Measurements from ENCODE around the gene NRAS.

The NRAS gene

DNA sequence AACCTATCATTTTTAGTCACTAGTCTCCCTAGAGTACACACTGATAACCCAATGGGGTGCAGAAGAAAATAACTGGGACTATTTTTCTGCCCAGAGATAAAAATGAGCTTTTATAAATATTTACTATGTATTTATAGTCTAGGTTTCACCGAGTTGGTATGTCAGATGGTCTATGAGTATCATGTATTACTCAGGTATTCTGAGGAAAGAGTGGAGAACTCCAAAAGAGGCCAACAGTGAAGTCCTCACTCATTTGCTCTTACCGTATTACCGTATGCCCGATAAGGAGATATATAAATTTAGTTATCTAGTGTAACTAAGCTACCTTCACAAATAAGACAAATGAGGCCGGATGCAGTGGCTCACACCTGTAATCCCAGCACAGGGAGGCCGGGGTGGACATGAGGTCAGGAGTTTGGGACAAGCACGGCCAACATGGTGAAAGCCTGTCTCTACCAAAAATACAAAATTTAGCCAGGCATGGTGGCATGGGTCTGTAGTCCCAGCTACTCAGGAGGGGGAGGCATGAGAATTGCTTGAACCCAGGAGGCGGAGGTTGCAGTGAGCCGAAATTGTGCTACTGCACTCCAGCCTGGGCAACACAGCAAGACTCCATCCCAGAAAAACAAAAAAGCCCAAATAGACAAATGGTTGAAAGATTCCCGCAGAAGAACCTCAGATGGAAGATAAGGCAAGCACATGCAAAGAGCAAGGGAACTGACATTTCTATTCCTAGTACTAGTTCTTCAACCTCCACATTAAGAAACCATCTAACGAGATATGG lies 25.6 kb upstream of the NRAS start:
- TF ChIP-seq, protein P1, sequence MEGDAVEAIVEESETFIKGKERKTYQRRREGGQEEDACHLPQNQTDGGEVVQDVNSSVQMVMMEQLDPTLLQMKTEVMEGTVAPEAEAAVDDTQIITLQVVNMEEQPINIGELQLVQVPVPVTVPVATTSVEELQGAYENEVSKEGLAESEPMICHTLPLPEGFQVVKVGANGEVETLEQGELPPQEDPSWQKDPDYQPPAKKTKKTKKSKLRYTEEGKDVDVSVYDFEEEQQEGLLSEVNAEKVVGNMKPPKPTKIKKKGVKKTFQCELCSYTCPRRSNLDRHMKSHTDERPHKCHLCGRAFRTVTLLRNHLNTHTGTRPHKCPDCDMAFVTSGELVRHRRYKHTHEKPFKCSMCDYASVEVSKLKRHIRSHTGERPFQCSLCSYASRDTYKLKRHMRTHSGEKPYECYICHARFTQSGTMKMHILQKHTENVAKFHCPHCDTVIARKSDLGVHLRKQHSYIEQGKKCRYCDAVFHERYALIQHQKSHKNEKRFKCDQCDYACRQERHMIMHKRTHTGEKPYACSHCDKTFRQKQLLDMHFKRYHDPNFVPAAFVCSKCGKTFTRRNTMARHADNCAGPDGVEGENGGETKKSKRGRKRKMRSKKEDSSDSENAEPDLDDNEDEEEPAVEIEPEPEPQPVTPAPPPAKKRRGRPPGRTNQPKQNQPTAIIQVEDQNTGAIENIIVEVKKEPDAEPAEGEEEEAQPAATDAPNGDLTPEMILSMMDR (conservative IDR thresholded peaks at IDR 0.05; ENCODE audit: low read length): no peak
- H3K4me3 ChIP-seq (ENCODE audit: low read length): no peak overlapping the region
- DNase-seq (ENCODE audit: low read depth): no peak

DNA sequence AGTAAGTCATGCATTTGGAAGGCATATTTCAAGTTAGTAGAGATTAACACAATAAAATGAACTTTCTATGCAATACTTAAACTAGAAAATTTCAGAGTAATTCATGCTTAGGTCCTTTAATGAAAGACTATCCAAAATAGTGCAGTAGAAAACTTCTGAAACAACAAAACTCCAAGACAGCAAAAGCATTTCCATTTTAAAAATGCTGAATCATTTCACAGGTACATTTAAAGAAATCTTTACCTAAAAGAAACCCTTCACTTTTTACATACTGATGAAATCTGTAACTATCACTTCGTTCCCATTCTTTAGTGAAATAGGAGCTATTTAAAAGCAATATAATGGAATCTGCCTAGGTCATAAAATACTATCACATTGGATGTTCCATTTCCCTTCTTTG lies 23.8 kb upstream of the NRAS start:
- DNase-seq (ENCODE audit: low read depth): no peak
- no peak overlapping the region for H3K4me3 ChIP-seq (ENCODE audit: low read length)
- TF ChIP-seq, protein P1 (conservative IDR thresholded peaks at IDR 0.05; ENCODE audit: low read length): no peak

DNA sequence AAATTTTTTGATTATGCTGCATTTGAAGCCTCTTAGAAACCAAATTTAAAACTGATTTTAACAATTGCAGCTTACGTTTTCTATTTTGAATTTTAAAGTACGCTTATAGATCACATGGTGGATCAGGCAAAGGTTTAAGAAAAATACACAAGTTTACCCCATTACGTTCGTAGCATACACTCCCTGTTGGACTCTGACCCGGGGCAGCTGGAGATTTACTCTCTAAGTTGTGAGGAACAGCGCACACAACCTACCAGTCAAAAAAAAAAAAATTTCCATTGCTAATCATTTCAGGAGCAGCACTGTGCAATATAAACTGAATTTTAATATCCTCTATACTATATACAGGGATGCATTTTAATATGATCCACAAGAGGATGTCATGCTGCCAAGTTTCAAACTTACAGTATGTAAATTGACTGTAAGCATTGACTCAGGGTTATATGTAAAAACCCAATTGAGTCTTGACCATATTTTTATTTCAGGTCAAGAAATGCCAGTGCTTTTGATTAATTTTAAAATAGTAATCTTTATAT lies 20.8 kb upstream of the NRAS start:
- TF ChIP-seq, protein P1 (conservative IDR thresholded peaks at IDR 0.05; ENCODE audit: low read length): no peak
- H3K4me3 ChIP-seq (ENCODE audit: low read length): no peak overlapping the region
- no peak for DNase-seq (ENCODE audit: low read depth)

DNA sequence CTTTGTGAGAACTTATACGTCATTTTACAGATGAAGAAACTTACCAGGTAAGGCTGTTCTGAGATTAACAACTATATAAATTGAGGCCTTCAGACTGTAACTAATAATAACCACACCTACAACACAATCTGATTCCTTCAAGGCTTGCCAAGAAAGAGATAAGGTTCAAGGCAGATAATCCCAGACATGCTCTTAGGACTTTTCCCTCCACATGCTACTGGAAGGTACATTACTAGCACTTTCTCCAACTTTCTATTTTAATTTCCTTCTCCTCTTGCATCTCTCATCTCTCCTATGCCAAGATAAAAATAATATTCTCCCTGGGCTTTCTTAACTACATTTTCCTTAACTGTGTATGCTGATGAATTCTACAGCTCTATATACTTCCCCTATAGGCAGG lies 18.9 kb upstream of the NRAS start:
- DNase-seq (ENCODE audit: low read depth): no peak
- TF ChIP-seq, protein P1 (conservative IDR thresholded peaks at IDR 0.05; ENCODE audit: low read length): no peak
- no peak overlapping the region for H3K4me3 ChIP-seq (ENCODE audit: low read length)

DNA sequence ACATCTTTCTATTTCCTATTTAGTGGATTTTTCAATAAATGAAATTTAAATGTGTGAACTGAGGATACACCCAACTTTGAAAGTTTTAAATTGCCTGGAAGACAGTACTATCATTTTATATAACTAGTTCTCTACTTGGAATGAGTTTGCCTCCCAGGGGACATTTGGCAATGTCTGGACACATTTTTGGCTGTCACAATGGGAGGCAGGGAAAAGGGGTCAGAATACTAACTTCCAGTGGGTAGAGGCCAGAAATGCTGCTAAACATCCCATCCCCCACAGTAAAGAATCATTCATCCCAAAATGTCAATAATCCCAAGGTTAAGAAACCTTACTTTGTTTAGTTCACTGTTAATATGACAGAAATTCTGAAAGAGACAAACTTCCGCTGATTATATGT lies 13.2 kb upstream of the NRAS start:
- no peak for DNase-seq (ENCODE audit: low read depth)
- TF ChIP-seq, protein P1 (conservative IDR thresholded peaks at IDR 0.05; ENCODE audit: low read length): no peak

DNA sequence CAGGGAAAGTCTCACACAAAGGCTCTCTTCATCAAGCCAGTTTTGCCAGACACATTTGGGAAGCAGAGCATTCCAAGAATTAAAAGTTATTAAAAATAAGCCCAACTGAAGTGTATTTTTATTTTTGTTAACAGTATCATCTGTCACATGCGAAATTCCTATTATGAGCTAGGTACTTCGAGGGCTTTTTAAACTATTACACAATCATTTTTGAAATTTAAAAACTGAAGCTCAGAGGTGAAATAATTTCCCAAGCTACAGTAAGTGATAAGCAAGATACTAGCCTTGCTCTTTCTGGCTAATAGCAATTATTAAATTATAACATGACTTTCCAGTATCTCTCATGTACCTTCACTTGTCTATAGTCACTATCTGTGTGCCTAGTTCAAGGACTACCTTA lies 12.0 kb upstream of the NRAS start:
- H3K4me3 ChIP-seq (ENCODE audit: low read length): no peak overlapping the region
- no peak for DNase-seq (ENCODE audit: low read depth)
- TF ChIP-seq, protein P1 (conservative IDR thresholded peaks at IDR 0.05; ENCODE audit: low read length): no peak

More for the DNA sequence above, 13.2 kb upstream of the NRAS start:
- no peak overlapping the region for H3K4me3 ChIP-seq (ENCODE audit: low read length)

DNA sequence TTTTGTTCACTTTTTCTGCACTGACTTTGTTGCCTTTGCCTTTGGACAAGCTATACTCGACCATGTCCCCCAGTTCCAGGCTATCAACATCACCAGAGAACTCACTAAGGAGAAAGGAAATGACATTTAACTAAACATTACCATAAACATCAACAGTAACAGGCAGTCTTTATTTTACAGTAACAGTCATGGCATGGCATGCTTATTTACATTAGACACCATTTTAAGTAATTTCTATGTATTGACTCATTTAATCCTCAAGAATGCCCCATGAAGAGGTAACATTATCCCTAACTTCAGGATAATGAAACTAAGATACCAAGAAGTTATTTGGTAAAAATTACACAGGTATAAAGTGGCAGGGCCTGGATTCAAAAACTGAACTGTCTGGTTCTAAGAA lies 8.7 kb upstream of the NRAS start:
- DNase-seq (ENCODE audit: low read depth): no peak
- no peak overlapping the region for H3K4me3 ChIP-seq (ENCODE audit: low read length)
- TF ChIP-seq, protein P1 (conservative IDR thresholded peaks at IDR 0.05; ENCODE audit: low read length): no peak

Measured in AG10803 (cell line).